IMR-90 (cell line): ENCODE measurements around the gene LRP5. TPM values are rescaled to one million over a fixed set of nuclear protein-coding genes. Genes with fewer than 3 reads are reported as not detected.

Experiments used
- ATAC-seq: fragments of 200-7000 bp; cut with Tn5 transposase; 2 replicates; pipeline ENCODE4 v1.9.1; 2020; ENCODE audit warnings: low read depth, mild to moderate bottlenecking, moderate library complexity
- BruUV-seq: library from RNA; stranded (reverse); fragments of 400-500 nt; replicated peaks from 2 replicates; lab custom pipeline; 2021; lab: Mats Ljungman, UMichigan
- CTCF ChIA-PET: fragments of 300-600 bp; formaldehyde crosslinking; extraction: SDS; loops from one replicate; lab custom pipeline; 2021; ENCODE audit warnings: antibody characterized with exemption; lab: Yijun Ruan, JAX
- POLR2A ChIA-PET: fragments of 300-600 bp; sonication (Branson Sonifier 250); formaldehyde crosslinking; loops from one replicate; lab custom pipeline; 2022; ENCODE audit warnings: antibody characterized with exemption; ENCODE audit not compliant: unreplicated experiment; lab: Charles Lee
- DNase-seq: peaks from one replicate; pipeline ENCODE4 v3.0.0; 2013
- H2AFZ ChIP-seq: replicated peaks from 2 replicates; pipeline ENCODE3; 2013; ENCODE audit warnings: low read length, mild to moderate bottlenecking; ENCODE audit not compliant: poor library complexity
- H2AK5ac ChIP-seq: 2 replicates; pipeline ENCODE4 v1.6.1; 2013; ENCODE audit warnings: low read depth, low read length, inconsistent platforms
- H2AK9ac ChIP-seq: replicated peaks from 2 replicates; pipeline ENCODE3; 2013; ENCODE audit warnings: mild to moderate bottlenecking, low read depth, low read length, moderate library complexity; ENCODE audit not compliant: poor library complexity
- H2BK120ac ChIP-seq: 2 replicates; pipeline ENCODE4 v1.6.1; 2013; ENCODE audit warnings: low read depth, low read length, inconsistent platforms
- H2BK15ac ChIP-seq: 3 replicates; pipeline ENCODE4 v1.6.1; 2013; ENCODE audit warnings: low read depth, low read length, inconsistent platforms
- H2BK20ac ChIP-seq: 2 replicates; pipeline ENCODE4 v1.6.1; 2013; ENCODE audit warnings: low read depth, mild to moderate bottlenecking, inconsistent platforms, low read length, moderate library complexity
- H2BK5ac ChIP-seq: 2 replicates; pipeline ENCODE4 v1.6.1; 2013; ENCODE audit warnings: mild to moderate bottlenecking, low read depth, low read length, inconsistent platforms; ENCODE audit not compliant: poor library complexity, severe bottlenecking
- H3K14ac ChIP-seq: replicated peaks from 2 replicates; pipeline ENCODE4 v1.6.1; 2013; ENCODE audit warnings: low read depth, low read length, inconsistent platforms
- H3K18ac ChIP-seq: 2 replicates; pipeline ENCODE4 v1.6.1; 2013; ENCODE audit warnings: low read depth, low read length, control low read depth
- H3K23ac ChIP-seq: 2 replicates; pipeline ENCODE4 v1.6.1; 2013; ENCODE audit warnings: low read depth, low read length, inconsistent platforms
- H3K27ac ChIP-seq: 2 replicates; pipeline ENCODE4 v1.5.1; 2013; ENCODE audit warnings: mild to moderate bottlenecking, control low read depth, low read length; ENCODE audit not compliant: insufficient read depth
- H3K27me3 ChIP-seq: 2 replicates; pipeline ENCODE4 v1.6.1; 2013; ENCODE audit warnings: low read length; ENCODE audit not compliant: control insufficient read depth, insufficient read depth
- H3K36me3 ChIP-seq: 2 replicates; pipeline ENCODE4 v1.6.1; 2013; ENCODE audit warnings: low read length, mixed read lengths; ENCODE audit not compliant: control insufficient read depth, insufficient read depth
- H3K4ac ChIP-seq: 2 replicates; pipeline ENCODE4 v1.6.1; 2013; ENCODE audit warnings: low read depth, low read length, inconsistent platforms
- H3K4me1 ChIP-seq: 2 replicates; pipeline ENCODE4 v1.6.1; 2013; ENCODE audit warnings: low read length, mixed read lengths; ENCODE audit not compliant: control insufficient read depth, insufficient read depth
- H3K4me2 ChIP-seq: 2 replicates; pipeline ENCODE4 v1.6.1; 2013; ENCODE audit warnings: low read depth, mild to moderate bottlenecking, control low read depth, low read length, moderate library complexity
- H3K4me3 ChIP-seq: 2 replicates; pipeline ENCODE4 v1.5.1; 2013; ENCODE audit warnings: low read depth, mild to moderate bottlenecking, control low read depth, low read length, moderate library complexity; ENCODE audit not compliant: insufficient read depth
- H3K56ac ChIP-seq: 2 replicates; pipeline ENCODE4 v1.6.1; 2013; ENCODE audit warnings: low read length, inconsistent platforms; ENCODE audit not compliant: insufficient read depth; ENCODE audit errors: extremely low read depth
- H3K79me1 ChIP-seq, 2 experiments: 2 replicates each; pipeline ENCODE4 v1.6.1; 2013; ENCODE audit warnings: low read length in 2 of 2, inconsistent platforms in 1 of 2, low read depth in 1 of 2
- H3K9ac ChIP-seq: 2 replicates; pipeline ENCODE4 v1.6.1; 2013; ENCODE audit warnings: low read depth, low read length, control low read depth
- H3K9me1 ChIP-seq: 2 replicates; pipeline ENCODE4 v1.6.1; 2013; ENCODE audit warnings: low read length, inconsistent platforms; ENCODE audit not compliant: insufficient read depth
- H3K9me3 ChIP-seq: 2 replicates; pipeline ENCODE4 v1.6.1; 2013; ENCODE audit warnings: low read length; ENCODE audit not compliant: control insufficient read depth, insufficient read depth
- H4K20me1 ChIP-seq: 2 replicates; pipeline ENCODE4 v1.6.1; 2013; ENCODE audit warnings: low read length, inconsistent platforms; ENCODE audit not compliant: insufficient read depth
- H4K5ac ChIP-seq: 2 replicates; pipeline ENCODE4 v1.6.1; 2013; ENCODE audit warnings: mild to moderate bottlenecking, low read depth, low read length, control low read depth
- H4K8ac ChIP-seq, 2 experiments: 2 replicates each; pipeline ENCODE4 v1.6.1; 2013; ENCODE audit warnings: low read depth in 2 of 2, low read length in 2 of 2, control low read depth in 1 of 2, inconsistent platforms in 1 of 2
- H4K91ac ChIP-seq: 2 replicates; pipeline ENCODE4 v1.6.1; 2013; ENCODE audit warnings: low read depth, low read length, inconsistent platforms; ENCODE audit not compliant: insufficient read depth
- BHLHE40 ChIP-seq: fragments of 150-350 bp; IDR thresholded peaks from 2 replicates; pipeline ENCODE4 v1.6.1; 2016; ENCODE audit warnings: mild to moderate bottlenecking, low read depth, low read length
- CEBPB ChIP-seq: IDR thresholded peaks from 2 replicates; pipeline ENCODE4 v1.6.1; 2012; ENCODE audit warnings: low read depth, low read length, improper control_type of control experiment
- CHD1 ChIP-seq: IDR thresholded peaks from 2 replicates; pipeline ENCODE4 v1.6.1; 2012; ENCODE audit warnings: low read depth, low read length, improper control_type of control experiment
- ELK1 ChIP-seq: fragments of 150-350 bp; IDR thresholded peaks from 2 replicates; pipeline ENCODE4 v1.6.1; 2016; ENCODE audit warnings: low read depth, mild to moderate bottlenecking, low read length, moderate library complexity, borderline replicate concordance
- FOS ChIP-seq: fragments of 150-350 bp; IDR thresholded peaks from 2 replicates; pipeline ENCODE4 v1.6.1; 2016; ENCODE audit warnings: low read depth, low read length
- MAFK ChIP-seq: IDR thresholded peaks from 2 replicates; pipeline ENCODE4 v1.6.1; 2012; ENCODE audit warnings: low read depth, low read length, improper control_type of control experiment
- MAZ ChIP-seq: IDR thresholded peaks from 2 replicates; pipeline ENCODE4 v1.6.1; 2012; ENCODE audit warnings: low read depth, mild to moderate bottlenecking, low read length, improper control_type of control experiment, moderate library complexity, borderline replicate concordance
- MXI1 ChIP-seq: IDR thresholded peaks from 2 replicates; pipeline ENCODE4 v1.6.1; 2012; ENCODE audit warnings: low read depth, mild to moderate bottlenecking, low read length, moderate library complexity, borderline replicate concordance
- NFE2L2 ChIP-seq: fragments of 150-350 bp; IDR thresholded peaks from 2 replicates; pipeline ENCODE4 v1.6.1; 2016; ENCODE audit warnings: low read depth, mild to moderate bottlenecking, low read length
- POLR2A ChIP-seq: IDR thresholded peaks from 2 replicates; pipeline ENCODE4 v1.6.1; 2012; ENCODE audit warnings: mild to moderate bottlenecking, low read depth, low read length
- RFX5 ChIP-seq: IDR thresholded peaks from 2 replicates; pipeline ENCODE4 v1.8.0; 2012; ENCODE audit warnings: low read depth, mild to moderate bottlenecking, low read length, moderate library complexity
- WGBS, 2 experiments: methylation state at CpG; one replicate each; pipeline versions ENCODE4 v1.1.5 to v1.1.7; 2013; ENCODE audit warnings: missing lambda C conversion rate in 2 of 2; ENCODE audit not compliant: insufficient read length in 1 of 2; ENCODE audit errors: extremely low coverage in 2 of 2; 5-methylcytosine and 5-hydroxymethylcytosine counted together
- dilution Hi-C: fragments of 300-500 bp; cut with HindIII; formaldehyde crosslinking; loops from one replicate; pipeline ENCODE4 v1.14.3; 2018; ENCODE audit warnings: low sequenced_read_pairs; ENCODE audit not compliant: unreplicated experiment
- in situ Hi-C: fragments of 300-500 bp; cut with MboI; formaldehyde crosslinking; loops from 3 replicates; pipeline ENCODE4 v1.14.3; 2019; ENCODE audit warnings: low sequenced_read_pairs, inconsistent platforms, mixed read lengths
- intact Hi-C: fragments of 100-400 bp; cut with micrococcal nuclease; formaldehyde crosslinking; loops from 2 replicates; pipeline ENCODE4 v1.10.0; 2022
- polyA plus RNA-seq, 3 experiments: library from polyadenylated mRNA; depleted of rRNA; stranded (reverse); fragments of >200 nt; gene quantifications; 2 replicates each; pipeline ENCODE4 v1.2.3, GENCODE V29; 2012; ENCODE audit warnings: low replicate concordance in 1 of 3
- total RNA-seq: library from RNA; depleted of rRNA; stranded (reverse); fragments of >200 nt; gene quantifications from 2 replicates; pipeline ENCODE4 v1.2.3, GENCODE V29; 2012
- TF ChIP-seq, protein P1 (sequence below): conservative IDR thresholded peaks from 2 replicates; pipeline ENCODE4 v1.5.1; 2012; ENCODE audit warnings: mild to moderate bottlenecking, low read depth, low read length, improper control_type of control experiment
- TF ChIP-seq, protein P2 (sequence below): fragments of 150-350 bp; IDR thresholded peaks from 2 replicates; pipeline ENCODE4 v1.6.1; 2017; ENCODE audit warnings: mild to moderate bottlenecking, antibody characterized with exemption, low read length, low read depth

The LRP5 gene
- total and polyA plus RNA-seq, 2 of the 4 experiments (the other 2 are of a cell fraction) = 10.4 to 15.0 TPM

DNA sequence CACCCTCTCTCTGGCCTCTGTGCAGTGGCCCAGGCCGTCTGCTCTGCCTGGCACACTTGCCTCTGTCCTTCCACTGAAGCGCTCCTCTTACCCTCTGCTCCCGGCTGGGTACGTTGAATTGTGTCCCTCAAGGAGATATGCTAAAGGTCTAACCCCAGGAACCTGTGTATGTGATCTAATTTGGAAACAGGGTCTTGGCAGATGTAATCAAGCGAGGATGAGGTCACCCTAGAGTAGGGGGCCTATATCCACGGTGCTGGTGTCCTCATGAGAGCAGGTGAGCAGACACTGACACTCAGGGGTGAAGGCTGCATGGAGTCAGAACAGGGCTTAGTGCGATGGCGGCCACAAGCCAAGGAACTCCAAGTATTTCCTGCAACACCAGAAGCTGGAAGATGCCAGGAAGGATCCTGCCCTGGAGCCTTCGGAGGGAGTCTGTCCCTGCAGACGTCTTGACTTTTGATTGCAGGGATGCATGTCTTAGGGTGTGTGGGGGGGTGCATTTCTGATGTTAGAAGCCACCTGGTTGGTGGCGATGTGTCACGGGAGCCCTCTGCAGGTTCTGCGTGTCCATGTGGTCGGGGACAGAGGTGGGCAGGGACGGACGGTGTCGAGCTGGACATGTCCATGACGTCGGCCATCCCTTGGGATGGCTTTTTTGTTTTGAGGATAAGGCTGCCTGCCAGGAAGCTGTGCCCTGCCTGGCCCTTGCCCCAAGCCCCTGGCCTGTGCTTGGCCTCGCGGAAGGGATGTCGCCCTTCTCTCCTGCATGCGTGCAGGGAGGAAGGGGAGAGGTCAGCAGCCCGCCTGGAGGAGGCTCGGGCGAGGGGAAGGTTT is 68.6 kb downstream of the LRP5 start:
- Histone ChIP-seq H3K4ac (peak overlapping the region; percentile 48), H3K27me3 (no peaks in the 10 kb centered on the region), H3K4me1 (peaks cover 20% of the 10 kb centered on the region), H3K36me3 (peaks cover under 1% of the 10 kb centered on the region; the same call in 1 of the 2 replicates), H2BK20ac (peak overlapping the region; percentile 63), H3K9me1 (peaks cover 9% of the 10 kb centered on the region; the same call in 1 of the 2 replicates), H2BK15ac (peak overlapping the region; percentile 41; the same call in 1 of the 3 replicates), H2BK120ac (peak overlapping the region; percentile 49), H4K5ac (no peak overlapping the region), H3K9me3 (no peaks in the 10 kb centered on the region), H3K18ac (peak overlapping the region; percentile 1; the same call in 1 of the 2 replicates), H2AK9ac (no peak overlapping the region), H4K91ac (peak overlapping the region; percentile 60), H3K4me2 (peak overlapping the region; percentile 9; the same call in 1 of the 2 replicates), H2AK5ac (peak overlapping the region; percentile 86), H2BK5ac (no peak overlapping the region), H3K79me1 (peaks cover 0 to 10% of the 10 kb centered on the region in 2 experiments; a peak in 1 of 4 replicates), H3K9ac (no peak overlapping the region), H3K14ac (0 out of 2 replicates have a peak overlapping the region, but pooled peaks have one; percentile 39), H3K56ac (no peak overlapping the region), H2AFZ (peak overlapping the region; percentile 82), H4K20me1 (peaks cover 50% of the 10 kb centered on the region), H4K8ac (peak overlapping the region in 1 of 2 experiments; percentile 2; a peak in 1 of 4 replicates), H3K4me3 (no peak overlapping the region), H3K27ac (peak overlapping the region; percentile 41; the same call in 1 of the 2 replicates), H3K23ac (no peak overlapping the region; the same call in 1 of the 2 replicates)
- no peak for ATAC-seq
- in situ Hi-C loops (loop anchor here (5.0 kb wide), 2 partner anchors 74 to 114 kb away; no protein-coding TSS in a partner anchor), intact Hi-C loops (loop anchor here (1.0 to 5.0 kb wide), 4 partner anchors 44 to 174 kb away; partner anchors contain the start of gene C11orf24), dilution Hi-C loops (no loop called here)
- no TSS peak for BruUV-seq
- CTCF ChIA-PET = no interaction called here
- peak; percentile 11 for DNase-seq
- POLR2A ChIA-PET = interaction anchor here (1.1 kb wide), 1 partner anchor 109 kb away, joined by 3 read pairs; the partner anchor contains the start of gene C11orf24
- 80% methylated on average over 2 of the region's 26 CpGs; no CpG with 5 or more reads in 1 of the 2 experiments for WGBS, 2 experiments
- TF ChIP-seq ELK1 (no peak), BHLHE40 (no peak), POLR2A (no peak), MAFK (no peak), MAZ (no peak), CEBPB (no peak), MXI1 (no peak), FOS (no peak), RFX5 (no peak), CHD1 (no peak), NFE2L2 (no peak)
- TF ChIP-seq, protein P1, sequence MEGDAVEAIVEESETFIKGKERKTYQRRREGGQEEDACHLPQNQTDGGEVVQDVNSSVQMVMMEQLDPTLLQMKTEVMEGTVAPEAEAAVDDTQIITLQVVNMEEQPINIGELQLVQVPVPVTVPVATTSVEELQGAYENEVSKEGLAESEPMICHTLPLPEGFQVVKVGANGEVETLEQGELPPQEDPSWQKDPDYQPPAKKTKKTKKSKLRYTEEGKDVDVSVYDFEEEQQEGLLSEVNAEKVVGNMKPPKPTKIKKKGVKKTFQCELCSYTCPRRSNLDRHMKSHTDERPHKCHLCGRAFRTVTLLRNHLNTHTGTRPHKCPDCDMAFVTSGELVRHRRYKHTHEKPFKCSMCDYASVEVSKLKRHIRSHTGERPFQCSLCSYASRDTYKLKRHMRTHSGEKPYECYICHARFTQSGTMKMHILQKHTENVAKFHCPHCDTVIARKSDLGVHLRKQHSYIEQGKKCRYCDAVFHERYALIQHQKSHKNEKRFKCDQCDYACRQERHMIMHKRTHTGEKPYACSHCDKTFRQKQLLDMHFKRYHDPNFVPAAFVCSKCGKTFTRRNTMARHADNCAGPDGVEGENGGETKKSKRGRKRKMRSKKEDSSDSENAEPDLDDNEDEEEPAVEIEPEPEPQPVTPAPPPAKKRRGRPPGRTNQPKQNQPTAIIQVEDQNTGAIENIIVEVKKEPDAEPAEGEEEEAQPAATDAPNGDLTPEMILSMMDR = no peak
- TF ChIP-seq, protein P2, sequence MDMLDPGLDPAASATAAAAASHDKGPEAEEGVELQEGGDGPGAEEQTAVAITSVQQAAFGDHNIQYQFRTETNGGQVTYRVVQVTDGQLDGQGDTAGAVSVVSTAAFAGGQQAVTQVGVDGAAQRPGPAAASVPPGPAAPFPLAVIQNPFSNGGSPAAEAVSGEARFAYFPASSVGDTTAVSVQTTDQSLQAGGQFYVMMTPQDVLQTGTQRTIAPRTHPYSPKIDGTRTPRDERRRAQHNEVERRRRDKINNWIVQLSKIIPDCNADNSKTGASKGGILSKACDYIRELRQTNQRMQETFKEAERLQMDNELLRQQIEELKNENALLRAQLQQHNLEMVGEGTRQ = no peak
